DMS79 treated with DMSO at 0.1 percent for 48 hours (cell line): ENCODE data around the gene IFIT3.

Experiments used
- DNase-seq: peaks from one replicate; lab custom pipeline; 2025; lab: John Stamatoyannopoulos, UW

Gene IFIT3

GRCh38 chr10:89360157-89360556 lies 32.4 kb downstream of the IFIT3 start:
- DNase-seq = no peak

- DNase-seq = no peak
These were observed 35.1 kb downstream of the IFIT3 start for GRCh38 chr10:89362929-89363328.

GRCh38 chr10:89363729-89364442 lies 36.1 kb downstream of the IFIT3 start:
- no peak for DNase-seq

- no peak for DNase-seq
These were observed 36.7 kb downstream of the IFIT3 start for GRCh38 chr10:89364531-89364930.

GRCh38 chr10:89367529-89367928 lies 39.7 kb downstream of the IFIT3 start:
- no peak for DNase-seq

- DNase-seq = no peak
These were observed 40.3 kb downstream of the IFIT3 start for GRCh38 chr10:89368129-89368528.

GRCh38 chr10:89369156-89370105 lies 41.6 kb downstream of the IFIT3 start:
- DNase-seq = no peak

- DNase-seq = no peak
These were observed 43.3 kb downstream of the IFIT3 start for GRCh38 chr10:89371079-89371478.

GRCh38 chr10:89371987-89372386 lies 44.2 kb downstream of the IFIT3 start:
- DNase-seq = no peak

GRCh38 chr10:89373916-89374711 lies 46.3 kb downstream of the IFIT3 start:
- DNase-seq = peak; percentile 13

- DNase-seq = no peak
These were observed 46.9 kb downstream of the IFIT3 start for GRCh38 chr10:89374713-89375141.

- DNase-seq = no peak
These were observed 50.2 kb downstream of the IFIT3 start, which contains the start of gene IFIT1B for GRCh38 chr10:89377705-89378637. TSS of gene IFIT1B (plus strand) at chr10:89378056. CDS start at chr10:89378136, 80 bp downstream.

GRCh38 chr10:89379103-89379502 lies 51.3 kb downstream of the IFIT3 start:
- no peak for DNase-seq

GRCh38 chr10:89382757-89383156 lies 55.0 kb downstream of the IFIT3 start:
- no peak for DNase-seq

GRCh38 chr10:89384474-89385340 lies 56.9 kb downstream of the IFIT3 start:
- no peak for DNase-seq

GRCh38 chr10:89388806-89389205 lies 61.0 kb downstream of the IFIT3 start:
- no peak for DNase-seq

- no peak for DNase-seq
These were observed 61.5 kb downstream of the IFIT3 start for GRCh38 chr10:89389254-89389653.
